ENCODE data around the gene LGALS16.

DNA sequence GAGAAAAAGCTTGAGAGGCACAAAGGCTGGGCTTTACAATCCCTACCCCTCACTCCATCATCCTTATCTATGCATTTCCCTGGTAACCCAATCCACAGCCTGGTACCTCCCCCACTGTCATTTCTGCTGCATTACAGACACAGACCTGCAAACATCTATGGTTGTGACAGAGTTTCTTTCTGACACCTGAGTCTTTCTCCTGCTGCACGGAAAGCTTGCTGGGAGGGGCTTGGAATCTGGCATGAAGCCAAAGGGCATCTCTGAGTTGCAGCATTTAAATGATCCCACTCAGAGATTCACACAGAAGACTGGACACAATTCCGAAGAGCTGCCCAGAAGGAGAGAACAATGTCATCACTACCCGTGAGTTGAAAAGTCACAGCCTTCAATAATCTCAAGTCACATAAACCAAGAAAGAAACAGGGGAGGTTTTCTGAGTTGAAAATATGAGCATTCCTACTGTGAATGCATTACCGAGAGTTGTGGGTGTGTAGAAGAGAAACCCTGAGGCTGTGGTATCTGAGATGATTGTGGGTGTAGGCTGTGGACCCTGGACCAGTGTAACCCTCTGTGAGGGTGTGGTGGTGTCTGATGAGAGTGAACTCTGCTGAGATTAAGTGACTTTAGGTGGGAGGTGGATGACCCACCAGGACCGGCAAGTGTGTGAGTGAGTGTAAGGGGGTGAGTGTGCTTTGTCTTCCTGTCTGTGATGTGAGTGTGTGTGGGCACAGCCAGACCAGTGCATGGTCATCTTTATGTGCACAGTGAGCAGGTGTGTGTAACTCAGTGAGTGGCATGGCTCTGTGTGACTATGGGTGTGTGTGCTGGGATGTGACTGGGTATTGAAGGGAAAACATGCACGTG is 48.7 kb downstream of the LGALS16 start, which contains the start of gene LGALS14:
- TF ChIP-seq, protein P1, sequence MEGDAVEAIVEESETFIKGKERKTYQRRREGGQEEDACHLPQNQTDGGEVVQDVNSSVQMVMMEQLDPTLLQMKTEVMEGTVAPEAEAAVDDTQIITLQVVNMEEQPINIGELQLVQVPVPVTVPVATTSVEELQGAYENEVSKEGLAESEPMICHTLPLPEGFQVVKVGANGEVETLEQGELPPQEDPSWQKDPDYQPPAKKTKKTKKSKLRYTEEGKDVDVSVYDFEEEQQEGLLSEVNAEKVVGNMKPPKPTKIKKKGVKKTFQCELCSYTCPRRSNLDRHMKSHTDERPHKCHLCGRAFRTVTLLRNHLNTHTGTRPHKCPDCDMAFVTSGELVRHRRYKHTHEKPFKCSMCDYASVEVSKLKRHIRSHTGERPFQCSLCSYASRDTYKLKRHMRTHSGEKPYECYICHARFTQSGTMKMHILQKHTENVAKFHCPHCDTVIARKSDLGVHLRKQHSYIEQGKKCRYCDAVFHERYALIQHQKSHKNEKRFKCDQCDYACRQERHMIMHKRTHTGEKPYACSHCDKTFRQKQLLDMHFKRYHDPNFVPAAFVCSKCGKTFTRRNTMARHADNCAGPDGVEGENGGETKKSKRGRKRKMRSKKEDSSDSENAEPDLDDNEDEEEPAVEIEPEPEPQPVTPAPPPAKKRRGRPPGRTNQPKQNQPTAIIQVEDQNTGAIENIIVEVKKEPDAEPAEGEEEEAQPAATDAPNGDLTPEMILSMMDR (IDR thresholded peaks at IDR 0.05; ENCODE audit: extremely low read depth in 1 of 2, insufficient read depth in 1 of 2, low read depth in 1 of 2, low read length in 2 of 2): no peak
- no peak for TF ChIP-seq POLR2AphosphoS5 (IDR thresholded peaks at IDR 0.05; ENCODE audit: insufficient read depth, low read depth, low read length)
- no peak for TF ChIP-seq JUN (IDR thresholded peaks at IDR 0.05; ENCODE audit: borderline replicate concordance, insufficient read depth, insufficient read length, low read depth)
- TF ChIP-seq POLR2A (IDR thresholded peaks at IDR 0.05; ENCODE audit: low read depth, low read length): no peak
- no peak for TF ChIP-seq MYC (IDR thresholded peaks at IDR 0.05; ENCODE audit: low read depth, low read length)
- TF ChIP-seq EZH2 (IDR thresholded peaks at IDR 0.05; ENCODE audit: borderline replicate concordance, low read depth, low read length, severe bottlenecking): no peak
- TF ChIP-seq FOS (IDR thresholded peaks at IDR 0.05; ENCODE audit: borderline replicate concordance, insufficient read depth, low read length): no peak
- TF ChIP-seq, protein P2, sequence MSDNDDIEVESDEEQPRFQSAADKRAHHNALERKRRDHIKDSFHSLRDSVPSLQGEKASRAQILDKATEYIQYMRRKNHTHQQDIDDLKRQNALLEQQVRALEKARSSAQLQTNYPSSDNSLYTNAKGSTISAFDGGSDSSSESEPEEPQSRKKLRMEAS (IDR thresholded peaks at IDR 0.05; ENCODE audit: insufficient read depth, insufficient read length): no peak
- TF ChIP-seq GATA2 (IDR thresholded peaks at IDR 0.05; ENCODE audit: insufficient read depth, insufficient read length, low read depth, low read length): no peak

Measured in endothelial cell of umbilical vein (primary cell).